HepG2 (cell line): Measurements from ENCODE around the gene PCYT2. TPM values are rescaled to one million over a fixed set of nuclear protein-coding genes. Genes with fewer than 3 reads are reported as not detected.

Source experiments
- AKAP8 ChIP-seq: sonication (generic); formaldehyde crosslinking; IDR thresholded peaks from 2 replicates; pipeline ENCODE4 v1.5.1; 2020; ENCODE audit warnings: mild to moderate bottlenecking, missing genetic modification reagents
- ARID5B ChIP-seq: IDR thresholded peaks from 2 replicates; pipeline ENCODE4 v1.4.0; 2020; ENCODE audit warnings: mild to moderate bottlenecking, missing genetic modification reagents
- DNMT1 ChIP-seq: sonication (generic); formaldehyde crosslinking; IDR thresholded peaks from 2 replicates; pipeline ENCODE4 v1.5.1; 2020; ENCODE audit warnings: mild to moderate bottlenecking, missing genetic modification reagents
- FOXP1 ChIP-seq, 2 experiments: fragments of 450-650 bp in 1 of 2; IDR thresholded peaks; 2 replicates each; pipeline ENCODE4 v1.6.1; 2017 to 2018; ENCODE audit warnings: antibody characterized with exemption in 1 of 2
- GPN1 ChIP-seq: sonication (generic); formaldehyde crosslinking; IDR thresholded peaks from 2 replicates; pipeline ENCODE4 v1.5.1; 2020; ENCODE audit warnings: missing genetic modification reagents, borderline replicate concordance
- HINFP ChIP-seq: sonication (generic); formaldehyde crosslinking; IDR thresholded peaks from 2 replicates; pipeline ENCODE4 v1.4.0; 2020; ENCODE audit warnings: low read depth, mild to moderate bottlenecking, missing genetic modification reagents
- RBM22 ChIP-seq: fragments of 200-400 bp; formaldehyde crosslinking; optimal IDR thresholded peaks from 2 replicates; pipeline ENCODE3; 2017; ENCODE audit warnings: mild to moderate bottlenecking, low read length, moderate library complexity
- SOX13 ChIP-seq, 3 experiments: fragments of 450-650 bp in 1 of 3; sonication (generic) in 1 of 3; formaldehyde crosslinking in 1 of 3; IDR thresholded peaks in 2 of 3; conservative IDR thresholded peaks in 1 of 3; 2 replicates each; pipeline versions ENCODE4 v1.5.0 to v1.6.1; 2016 to 2020; ENCODE audit warnings: antibody characterized with exemption in 1 of 3, mild to moderate bottlenecking in 1 of 3, missing compliant biosample characterization in 1 of 3, missing genetic modification reagents in 1 of 3, moderate library complexity in 1 of 3
- TRAFD1 ChIP-seq: sonication (generic); formaldehyde crosslinking; IDR thresholded peaks from 2 replicates; pipeline ENCODE4 v1.5.1; 2020; ENCODE audit warnings: missing genetic modification reagents, mild to moderate bottlenecking, borderline replicate concordance
- U2AF1 ChIP-seq: fragments of 200-400 bp; formaldehyde crosslinking; optimal IDR thresholded peaks from 2 replicates; pipeline ENCODE3; 2017; ENCODE audit warnings: mild to moderate bottlenecking, low read depth, low read length
- ZBTB34 ChIP-seq: sonication (generic); formaldehyde crosslinking; IDR thresholded peaks from 2 replicates; pipeline ENCODE4 v1.8.0; 2022; ENCODE audit warnings: mild to moderate bottlenecking, missing genetic modification reagents
- ZNF253 ChIP-seq: sonication (generic); formaldehyde crosslinking; IDR thresholded peaks from 2 replicates; pipeline ENCODE4 v1.8.0; 2022; ENCODE audit warnings: mild to moderate bottlenecking, missing genetic modification reagents, borderline replicate concordance
- ZNF446 ChIP-seq: sonication (generic); formaldehyde crosslinking; IDR thresholded peaks from 2 replicates; pipeline ENCODE4 v1.5.0; 2020; ENCODE audit warnings: mild to moderate bottlenecking, missing genetic modification reagents
- ZNF598 ChIP-seq: sonication (generic); formaldehyde crosslinking; IDR thresholded peaks from 2 replicates; pipeline ENCODE4 v1.5.1; 2020; ENCODE audit warnings: mild to moderate bottlenecking, missing genetic modification reagents, borderline replicate concordance
- ZNF850 ChIP-seq: sonication (generic); formaldehyde crosslinking; conservative IDR thresholded peaks from 2 replicates; pipeline ENCODE4 v1.9.0; 2021; ENCODE audit warnings: mild to moderate bottlenecking, missing genetic modification reagents
- polyA plus RNA-seq, 8 experiments: library from polyadenylated mRNA; depleted of rRNA in 3 of 8; stranded (reverse) in 7 of 8; unstranded in 1 of 8; fragments of >200 nt; fragmentation: Illumina TruSeq in 4 of 8; extraction: Trizol in 4 of 8; gene quantifications; 2 replicates each; pipeline versions ENCODE4 v1.2.1 to v1.2.3, GENCODE V29; 2011 to 2016; ENCODE audit warnings: low read depth in 4 of 8, missing spikeins in 1 of 8, mixed read lengths in 1 of 8; ENCODE audit not compliant: insufficient read depth in 1 of 8
- total RNA-seq, 5 experiments: library from RNA; depleted of rRNA; stranded (reverse); fragments of >200 nt; fragmentation: Illumina TruSeq; extraction: Trizol; gene quantifications; 2 replicates each; pipeline ENCODE4 v1.2.3, GENCODE V29; 2016; ENCODE audit warnings: low read depth in 1 of 5

PCYT2 gene
- total and polyA plus RNA-seq, 2 of the 13 experiments (the other 11 are each of a cell fraction or from before 2014, with no cell fraction given) = 147 to 297 TPM

- no peak for TF ChIP-seq FOXP1 (IDR thresholded peaks at IDR 0.05)
- TF ChIP-seq FOXP1 (CRISPR knock-in tag; IDR thresholded peaks at IDR 0.05) = no peak
- TF ChIP-seq ZNF850 (CRISPR knock-in tag) = no peak
- TF ChIP-seq AKAP8 (CRISPR knock-in tag) = peak; percentile 45; the same call in 1 of the 2 replicates
- no peak for TF ChIP-seq ZNF446
- TF ChIP-seq HINFP (CRISPR knock-in tag) = 0 out of 2 replicates have a peak, but pooled peaks have one; percentile 29
- TF ChIP-seq SOX13 (IDR thresholded peaks at IDR 0.05) = no peak; the same call in 1 of the 2 replicates
- no peak; a peak in 1 of 4 replicates for TF ChIP-seq SOX13 (CRISPR knock-in tag; conservative IDR thresholded peaks at IDR 0.05 in 1 of 2, IDR thresholded peaks at IDR 0.05 in 1 of 2)
- TF ChIP-seq ARID5B (CRISPR knock-in tag) = no peak
- TF ChIP-seq ZNF598 (CRISPR knock-in tag) = no peak
- no peak for TF ChIP-seq GPN1
- no peak for TF ChIP-seq RBM22
- no peak for TF ChIP-seq U2AF1
- no peak for TF ChIP-seq ZBTB34
- TF ChIP-seq DNMT1 (CRISPR knock-in tag) = 0 out of 2 replicates have a peak, but pooled peaks have one; percentile 34
- no peak; the same call in 1 of the 2 replicates for TF ChIP-seq ZNF253 (CRISPR knock-in tag)
- TF ChIP-seq TRAFD1 (CRISPR knock-in tag) = no peak
Observed at GRCh38 chr17:81959362-81960129, 48.3 kb upstream of the PCYT2 start (continued).
